HG02759 (cell line): Measurements from ENCODE around the gene HSD17B8.
A peak's percentile ranks its signal among the peaks of the same experiment; 100 is the strongest.

Experiments
- ATAC-seq: cut with Tn5 transposase; IDR thresholded peaks from one replicate; pipeline ENCODE4 v1.9.1; 2021; ENCODE audit warnings: mild to moderate bottlenecking, moderate library complexity; ENCODE audit not compliant: unreplicated experiment

HSD17B8 gene

GRCh38 chr6:33204415-33205190 is at the start of gene HSD17B8:
Gene HSD17B8, plus strand, starts transcription at chr6:33204655. Its CDS starts 14 bp downstream, at chr6:33204669.
- peak; percentile 58 for ATAC-seq

- no peak for ATAC-seq
Measured at GRCh38 chr6:33156561-33156960, 47.9 kb upstream of the HSD17B8 start.

GRCh38 chr6:33156964-33157363 is 47.5 kb upstream of the HSD17B8 start:
- ATAC-seq: no peak

GRCh38 chr6:33160096-33160495 is 44.4 kb upstream of the HSD17B8 start:
- no peak for ATAC-seq

- no peak for ATAC-seq
Measured at GRCh38 chr6:33160728-33161344, 43.6 kb upstream of the HSD17B8 start.

GRCh38 chr6:33161354-33162331 is 42.8 kb upstream of the HSD17B8 start:
- no peak for ATAC-seq

- ATAC-seq: no peak
Measured at GRCh38 chr6:33163540-33163939, 40.9 kb upstream of the HSD17B8 start.

- ATAC-seq: no peak
Measured at GRCh38 chr6:33164176-33164575, 40.3 kb upstream of the HSD17B8 start.

- no peak for ATAC-seq
Measured at GRCh38 chr6:33164665-33165373, 39.6 kb upstream of the HSD17B8 start.

- ATAC-seq: no peak
Measured at GRCh38 chr6:33165581-33166258, 38.7 kb upstream of the HSD17B8 start.

GRCh38 chr6:33166363-33166762 is 38.1 kb upstream of the HSD17B8 start:
- no peak for ATAC-seq

GRCh38 chr6:33166811-33167210 is 37.6 kb upstream of the HSD17B8 start:
- ATAC-seq: no peak

GRCh38 chr6:33167374-33168283 is 36.8 kb upstream of the HSD17B8 start:
- ATAC-seq: no peak

GRCh38 chr6:33168284-33168601 is 36.2 kb upstream of the HSD17B8 start:
- ATAC-seq: no peak

- ATAC-seq: no peak
Measured at GRCh38 chr6:33168639-33169038, 35.8 kb upstream of the HSD17B8 start.

- ATAC-seq: no peak
Measured at GRCh38 chr6:33169291-33170175, 34.9 kb upstream of the HSD17B8 start.

GRCh38 chr6:33170176-33171015 is 34.1 kb upstream of the HSD17B8 start:
- ATAC-seq: no peak
